Peyer's patch (tissue), 4 donors: ENCODE results near the gene ADGRD1. TPM values are rescaled to one million over a fixed set of nuclear protein-coding genes. Genes with fewer than 3 reads are reported as not detected.

Experiments used
- DNase-seq, 3 donors: peaks; one replicate each; pipeline ENCODE4 v3.0.0-alpha.2; 2017 to 2019
- H3K27ac ChIP-seq, 4 donors: fragments of 200-600 bp; sonication (generic); one replicate each; pipeline ENCODE4 v1.5.1; 2016 to 2019
- H3K27me3 ChIP-seq, 2 donors: fragments of 200-600 bp; sonication (generic); one replicate each; pipeline ENCODE4 v1.5.1; 2019
- H3K36me3 ChIP-seq, 3 donors: fragments of 200-600 bp; sonication (generic); one replicate each; pipeline ENCODE4 v1.5.1; 2016 to 2019
- H3K4me1 ChIP-seq, 4 donors: fragments of 200-600 bp; sonication (generic); one replicate each; pipeline ENCODE4 v1.5.1; 2016 to 2019
- H3K4me3 ChIP-seq, 4 donors: fragments of 200-600 bp; sonication (generic); 1 replicate in 3 of 4; 2 replicates in 1 of 4; pipeline ENCODE4 v1.5.1; 2016 to 2019; ENCODE audit warnings: mild to moderate bottlenecking in 1 of 4
- H3K9me3 ChIP-seq, 4 donors: fragments of 200-600 bp; sonication (generic); one replicate each; pipeline ENCODE4 v1.5.1; 2016 to 2019; ENCODE audit warnings: mild to moderate bottlenecking in 1 of 4
- POLR2A ChIP-seq, 2 donors: fragments of 450-650 bp; IDR thresholded peaks; one replicate each; pipeline ENCODE4 v1.5.1; 2017; ENCODE audit warnings: antibody characterized with exemption in 2 of 2, mild to moderate bottlenecking in 2 of 2, moderate library complexity in 2 of 2
- total RNA-seq, 4 donors: library from RNA; depleted of rRNA; stranded (reverse); fragments of >200 nt; gene quantifications; one replicate each; pipeline ENCODE4 v1.1.0, GENCODE V29; 2016
- TF ChIP-seq, protein P1 (sequence below), 6 experiments: fragments of 450-650 bp in 4 of 6; fragments of 200-600 bp in 2 of 6; sonication (generic) in 1 of 6; IDR thresholded peaks; one replicate each; pipeline ENCODE4 v1.5.1; 2017 to 2019; ENCODE audit warnings: antibody characterized with exemption in 6 of 6, mild to moderate bottlenecking in 3 of 6, moderate library complexity in 1 of 6

Gene ADGRD1
- total RNA-seq, 4 donors from 2014 or later = 7.0 to 42.9 (median 27.9) TPM

DNA sequence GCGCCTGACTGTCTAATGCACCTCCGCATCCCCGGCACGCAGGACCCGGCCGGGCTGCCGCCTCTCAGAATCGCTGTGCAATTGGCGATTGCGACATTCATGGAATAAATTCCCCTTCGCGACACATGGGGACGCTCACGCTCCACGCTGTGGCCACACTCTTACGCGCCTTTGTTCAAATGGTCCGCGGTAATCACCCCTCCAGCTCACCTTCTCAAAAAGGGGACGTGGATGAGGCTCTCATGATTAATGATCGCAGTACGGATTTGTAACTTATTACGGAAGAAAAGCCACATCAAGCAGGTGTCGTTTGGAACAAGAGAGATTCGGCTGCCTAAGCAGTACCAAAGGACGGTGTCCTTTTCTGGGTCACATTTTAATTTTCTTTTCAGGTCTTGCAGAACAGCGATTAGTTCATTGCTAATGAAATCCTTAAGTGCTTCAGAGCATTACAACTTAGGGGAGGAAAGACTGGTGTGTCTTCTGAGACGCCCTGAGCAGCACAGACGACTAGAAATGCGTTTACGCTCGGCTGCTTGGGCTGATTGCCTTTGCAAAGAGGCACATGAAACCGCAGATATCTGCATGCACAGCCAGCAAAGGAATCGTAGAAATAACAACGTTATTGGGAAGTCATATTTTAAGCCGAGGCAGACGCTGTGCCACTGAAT, 37.3 kb upstream of the ADGRD1 start:
- no peak overlapping the region for H3K4me3 ChIP-seq

DNA sequence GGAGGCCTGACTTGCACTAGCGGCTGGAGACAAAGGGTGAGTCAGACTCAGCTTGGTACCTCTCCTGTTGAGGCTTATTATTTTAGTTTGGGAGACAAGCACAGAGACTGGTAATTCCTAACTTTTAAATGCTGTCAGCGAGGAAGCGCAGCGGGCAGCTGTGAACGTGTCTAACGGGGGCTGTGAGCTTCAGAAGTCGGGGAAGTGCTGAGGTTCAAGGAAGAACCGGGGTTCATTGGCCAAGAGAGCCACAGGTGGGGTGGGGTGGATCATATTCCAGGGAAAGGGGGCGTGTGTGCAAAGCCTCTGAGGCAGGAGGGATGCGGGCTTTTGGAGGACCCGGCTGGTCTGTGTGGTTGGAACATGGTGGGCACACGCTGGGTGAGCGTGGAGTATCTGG, 36.1 kb upstream of the ADGRD1 start:
- no peaks in the 10 kb centered on the region for H3K36me3 ChIP-seq
- H3K27me3 ChIP-seq = no peaks in the 10 kb centered on the region
- H3K4me1 ChIP-seq = peaks cover 0 to 4% (median 0%) of the 10 kb centered on the region in 4 donors
- no peak for DNase-seq
- no peak for TF ChIP-seq POLR2A (IDR thresholded peaks at IDR 0.05)
- TF ChIP-seq, protein P1, sequence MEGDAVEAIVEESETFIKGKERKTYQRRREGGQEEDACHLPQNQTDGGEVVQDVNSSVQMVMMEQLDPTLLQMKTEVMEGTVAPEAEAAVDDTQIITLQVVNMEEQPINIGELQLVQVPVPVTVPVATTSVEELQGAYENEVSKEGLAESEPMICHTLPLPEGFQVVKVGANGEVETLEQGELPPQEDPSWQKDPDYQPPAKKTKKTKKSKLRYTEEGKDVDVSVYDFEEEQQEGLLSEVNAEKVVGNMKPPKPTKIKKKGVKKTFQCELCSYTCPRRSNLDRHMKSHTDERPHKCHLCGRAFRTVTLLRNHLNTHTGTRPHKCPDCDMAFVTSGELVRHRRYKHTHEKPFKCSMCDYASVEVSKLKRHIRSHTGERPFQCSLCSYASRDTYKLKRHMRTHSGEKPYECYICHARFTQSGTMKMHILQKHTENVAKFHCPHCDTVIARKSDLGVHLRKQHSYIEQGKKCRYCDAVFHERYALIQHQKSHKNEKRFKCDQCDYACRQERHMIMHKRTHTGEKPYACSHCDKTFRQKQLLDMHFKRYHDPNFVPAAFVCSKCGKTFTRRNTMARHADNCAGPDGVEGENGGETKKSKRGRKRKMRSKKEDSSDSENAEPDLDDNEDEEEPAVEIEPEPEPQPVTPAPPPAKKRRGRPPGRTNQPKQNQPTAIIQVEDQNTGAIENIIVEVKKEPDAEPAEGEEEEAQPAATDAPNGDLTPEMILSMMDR (IDR thresholded peaks at IDR 0.05) = no peak
- H3K4me3 ChIP-seq = no peak overlapping the region
- no peaks in the 10 kb centered on the region for H3K9me3 ChIP-seq
- H3K27ac ChIP-seq = no peak overlapping the region

More for the DNA sequence above, 37.3 kb upstream of the ADGRD1 start:
- peak in 2 of 3 donors; percentile 54 to 62 for DNase-seq
- H3K36me3 ChIP-seq = no peaks in the 10 kb centered on the region
- no peak overlapping the region for H3K27ac ChIP-seq
- TF ChIP-seq, protein P1 (IDR thresholded peaks at IDR 0.05) = peak; percentile 36 to 87 (median 73)
- no peak for TF ChIP-seq POLR2A (IDR thresholded peaks at IDR 0.05)
- no peaks in the 10 kb centered on the region for H3K27me3 ChIP-seq
- peaks cover 0 to 4% (median 0%) of the 10 kb centered on the region in 4 donors for H3K4me1 ChIP-seq
- H3K9me3 ChIP-seq = no peaks in the 10 kb centered on the region

DNA sequence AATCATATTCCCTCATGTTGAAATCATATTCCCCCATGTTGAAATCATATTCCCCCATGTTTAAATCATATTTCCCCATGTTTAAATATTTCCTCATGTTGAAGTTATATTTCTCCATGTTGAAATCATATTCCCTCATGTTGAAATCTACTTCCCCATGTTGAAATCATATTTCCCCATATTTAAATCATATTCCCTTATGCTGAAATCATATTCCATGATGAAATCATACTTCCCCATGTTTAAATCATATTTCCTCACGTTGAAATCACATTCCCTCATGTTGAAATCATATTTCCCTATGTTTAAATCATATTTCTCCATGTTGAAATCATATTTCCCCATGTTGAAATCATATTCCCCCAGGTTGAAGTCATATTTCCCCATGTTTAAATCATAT, 34.6 kb upstream of the ADGRD1 start:
- no peaks in the 10 kb centered on the region for H3K9me3 ChIP-seq
- no peaks in the 10 kb centered on the region for H3K27me3 ChIP-seq
- H3K27ac ChIP-seq = no peak overlapping the region
- DNase-seq = no peak
- no peak for TF ChIP-seq POLR2A (IDR thresholded peaks at IDR 0.05)
- TF ChIP-seq, protein P1 (IDR thresholded peaks at IDR 0.05) = no peak
- no peak overlapping the region for H3K4me3 ChIP-seq
- no peaks in the 10 kb centered on the region for H3K36me3 ChIP-seq
- peaks cover 0 to 4% (median 0%) of the 10 kb centered on the region in 4 donors for H3K4me1 ChIP-seq

DNA sequence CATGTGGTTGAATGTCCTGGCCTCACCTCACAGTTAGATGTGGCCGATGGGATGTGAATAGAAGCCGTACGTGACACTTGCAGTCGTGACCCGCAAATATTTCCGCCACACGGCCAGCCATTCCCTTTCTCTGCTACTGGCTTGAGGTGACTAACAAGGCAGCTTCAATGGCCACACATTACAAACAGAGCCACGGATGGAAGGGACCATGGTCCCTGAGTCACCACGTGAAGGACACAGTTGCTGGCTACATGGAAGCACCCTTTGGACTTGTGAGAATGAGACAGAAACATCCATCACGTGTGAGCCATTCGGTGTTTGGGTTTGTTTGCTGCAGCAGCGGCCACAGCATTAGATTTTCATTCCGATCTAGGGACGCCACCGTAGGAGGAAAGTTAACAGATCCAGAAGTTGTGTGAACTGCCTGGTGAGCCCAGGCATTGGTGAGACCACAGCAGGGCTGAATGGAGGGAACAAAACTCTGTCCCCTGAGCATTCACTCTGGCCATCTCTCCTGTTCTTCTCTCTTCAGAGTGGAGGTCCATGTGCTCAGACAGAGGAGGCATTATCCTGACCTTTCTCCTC, 33.5 kb upstream of the ADGRD1 start:
- no peaks in the 10 kb centered on the region for H3K9me3 ChIP-seq
- peak overlapping the region in 2 of 4 donors; percentile 17 to 35 for H3K27ac ChIP-seq
- no peaks in the 10 kb centered on the region for H3K27me3 ChIP-seq
- no peak overlapping the region for H3K4me3 ChIP-seq
- TF ChIP-seq POLR2A (IDR thresholded peaks at IDR 0.05) = no peak
- TF ChIP-seq, protein P1 (IDR thresholded peaks at IDR 0.05) = no peak
- DNase-seq = no peak
- peaks cover 0 to 8% (median 0%) of the 10 kb centered on the region in 4 donors for H3K4me1 ChIP-seq
- no peaks in the 10 kb centered on the region for H3K36me3 ChIP-seq

DNA sequence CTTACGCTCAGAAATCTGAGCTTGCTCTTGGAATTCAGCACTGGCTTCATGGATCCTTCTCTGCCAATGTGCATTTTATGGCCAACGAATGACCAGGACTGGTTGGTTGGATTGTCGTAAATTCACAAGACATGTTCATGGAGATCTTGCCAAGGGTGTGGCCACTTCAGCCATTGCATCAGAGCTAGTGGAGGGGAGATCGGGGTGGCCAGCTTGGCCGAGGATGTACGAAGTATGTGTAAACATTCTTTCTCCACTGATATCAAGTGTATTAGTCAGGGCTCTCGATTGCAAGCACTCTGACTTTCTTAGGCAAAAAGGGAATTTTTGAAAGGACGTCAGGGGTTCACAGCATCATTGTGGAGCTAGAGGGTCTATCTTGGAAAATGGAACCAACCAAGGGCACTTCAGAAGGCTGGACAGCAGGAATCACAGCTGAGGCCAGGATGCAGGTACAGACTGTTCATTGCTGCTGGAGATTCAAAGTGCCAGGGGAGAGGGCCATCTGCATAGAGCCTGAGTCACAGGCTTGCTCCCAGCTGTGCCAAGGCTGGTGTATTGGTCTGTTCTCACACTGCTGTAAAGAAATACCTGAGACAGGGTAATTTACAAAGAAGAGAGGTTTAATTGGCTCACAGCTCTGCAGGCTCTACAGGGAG, 32.9 kb upstream of the ADGRD1 start:
- H3K27me3 ChIP-seq = no peaks in the 10 kb centered on the region
- peak in 1 of 3 donors; percentile 64 for DNase-seq
- TF ChIP-seq, protein P1 (IDR thresholded peaks at IDR 0.05) = no peak

More for the DNA sequence above, 32.9 kb upstream of the ADGRD1 start:
- H3K27ac ChIP-seq = peak overlapping the region in 3 of 4 donors; percentile 25 to 49 (median 35)
- peaks cover 0 to 12% (median 0%) of the 10 kb centered on the region in 4 donors for H3K4me1 ChIP-seq
- no peak overlapping the region for H3K4me3 ChIP-seq
- no peaks in the 10 kb centered on the region for H3K36me3 ChIP-seq
- H3K9me3 ChIP-seq = no peaks in the 10 kb centered on the region
